IMR-90 (cell line): ENCODE data around the gene NEK9. TPM values are rescaled to one million over a fixed set of nuclear protein-coding genes. Genes with fewer than 3 reads are reported as not detected.

ENCODE experiments used
- ATAC-seq: fragments of 200-7000 bp; cut with Tn5 transposase; 2 replicates; pipeline ENCODE4 v1.9.1; 2020; ENCODE audit warnings: low read depth, mild to moderate bottlenecking, moderate library complexity
- BruUV-seq: library from RNA; stranded (reverse); fragments of 400-500 nt; replicated peaks from 2 replicates; lab custom pipeline; 2021; lab: Mats Ljungman, UMichigan
- CTCF ChIA-PET: fragments of 300-600 bp; formaldehyde crosslinking; extraction: SDS; loops from one replicate; lab custom pipeline; 2021; ENCODE audit warnings: antibody characterized with exemption; lab: Yijun Ruan, JAX
- POLR2A ChIA-PET: fragments of 300-600 bp; sonication (Branson Sonifier 250); formaldehyde crosslinking; loops from one replicate; lab custom pipeline; 2022; ENCODE audit warnings: antibody characterized with exemption; ENCODE audit not compliant: unreplicated experiment; lab: Charles Lee
- DNase-seq: peaks from one replicate; pipeline ENCODE4 v3.0.0; 2013
- H2AFZ ChIP-seq: replicated peaks from 2 replicates; pipeline ENCODE3; 2013; ENCODE audit warnings: low read length, mild to moderate bottlenecking; ENCODE audit not compliant: poor library complexity
- H2AK5ac ChIP-seq: 2 replicates; pipeline ENCODE4 v1.6.1; 2013; ENCODE audit warnings: low read depth, low read length, inconsistent platforms
- H2AK9ac ChIP-seq: replicated peaks from 2 replicates; pipeline ENCODE3; 2013; ENCODE audit warnings: mild to moderate bottlenecking, low read depth, low read length, moderate library complexity; ENCODE audit not compliant: poor library complexity
- H2BK120ac ChIP-seq: 2 replicates; pipeline ENCODE4 v1.6.1; 2013; ENCODE audit warnings: low read depth, low read length, inconsistent platforms
- H2BK15ac ChIP-seq: 3 replicates; pipeline ENCODE4 v1.6.1; 2013; ENCODE audit warnings: low read depth, low read length, inconsistent platforms
- H2BK20ac ChIP-seq: 2 replicates; pipeline ENCODE4 v1.6.1; 2013; ENCODE audit warnings: low read depth, mild to moderate bottlenecking, inconsistent platforms, low read length, moderate library complexity
- H2BK5ac ChIP-seq: 2 replicates; pipeline ENCODE4 v1.6.1; 2013; ENCODE audit warnings: mild to moderate bottlenecking, low read depth, low read length, inconsistent platforms; ENCODE audit not compliant: poor library complexity, severe bottlenecking
- H3K14ac ChIP-seq: replicated peaks from 2 replicates; pipeline ENCODE4 v1.6.1; 2013; ENCODE audit warnings: low read depth, low read length, inconsistent platforms
- H3K18ac ChIP-seq: 2 replicates; pipeline ENCODE4 v1.6.1; 2013; ENCODE audit warnings: low read depth, low read length, control low read depth
- H3K23ac ChIP-seq: 2 replicates; pipeline ENCODE4 v1.6.1; 2013; ENCODE audit warnings: low read depth, low read length, inconsistent platforms
- H3K27ac ChIP-seq: 2 replicates; pipeline ENCODE4 v1.5.1; 2013; ENCODE audit warnings: mild to moderate bottlenecking, control low read depth, low read length; ENCODE audit not compliant: insufficient read depth
- H3K27me3 ChIP-seq: 2 replicates; pipeline ENCODE4 v1.6.1; 2013; ENCODE audit warnings: low read length; ENCODE audit not compliant: control insufficient read depth, insufficient read depth
- H3K36me3 ChIP-seq: 2 replicates; pipeline ENCODE4 v1.6.1; 2013; ENCODE audit warnings: low read length, mixed read lengths; ENCODE audit not compliant: control insufficient read depth, insufficient read depth
- H3K4ac ChIP-seq: 2 replicates; pipeline ENCODE4 v1.6.1; 2013; ENCODE audit warnings: low read depth, low read length, inconsistent platforms
- H3K4me1 ChIP-seq: 2 replicates; pipeline ENCODE4 v1.6.1; 2013; ENCODE audit warnings: low read length, mixed read lengths; ENCODE audit not compliant: control insufficient read depth, insufficient read depth
- H3K4me2 ChIP-seq: 2 replicates; pipeline ENCODE4 v1.6.1; 2013; ENCODE audit warnings: low read depth, mild to moderate bottlenecking, control low read depth, low read length, moderate library complexity
- H3K4me3 ChIP-seq: 2 replicates; pipeline ENCODE4 v1.5.1; 2013; ENCODE audit warnings: low read depth, mild to moderate bottlenecking, control low read depth, low read length, moderate library complexity; ENCODE audit not compliant: insufficient read depth
- H3K56ac ChIP-seq: 2 replicates; pipeline ENCODE4 v1.6.1; 2013; ENCODE audit warnings: low read length, inconsistent platforms; ENCODE audit not compliant: insufficient read depth; ENCODE audit errors: extremely low read depth
- H3K79me1 ChIP-seq, 2 experiments: 2 replicates each; pipeline ENCODE4 v1.6.1; 2013; ENCODE audit warnings: low read length in 2 of 2, inconsistent platforms in 1 of 2, low read depth in 1 of 2
- H3K9ac ChIP-seq: 2 replicates; pipeline ENCODE4 v1.6.1; 2013; ENCODE audit warnings: low read depth, low read length, control low read depth
- H3K9me1 ChIP-seq: 2 replicates; pipeline ENCODE4 v1.6.1; 2013; ENCODE audit warnings: low read length, inconsistent platforms; ENCODE audit not compliant: insufficient read depth
- H3K9me3 ChIP-seq: 2 replicates; pipeline ENCODE4 v1.6.1; 2013; ENCODE audit warnings: low read length; ENCODE audit not compliant: control insufficient read depth, insufficient read depth
- H4K20me1 ChIP-seq: 2 replicates; pipeline ENCODE4 v1.6.1; 2013; ENCODE audit warnings: low read length, inconsistent platforms; ENCODE audit not compliant: insufficient read depth
- H4K5ac ChIP-seq: 2 replicates; pipeline ENCODE4 v1.6.1; 2013; ENCODE audit warnings: mild to moderate bottlenecking, low read depth, low read length, control low read depth
- H4K8ac ChIP-seq, 2 experiments: 2 replicates each; pipeline ENCODE4 v1.6.1; 2013; ENCODE audit warnings: low read depth in 2 of 2, low read length in 2 of 2, control low read depth in 1 of 2, inconsistent platforms in 1 of 2
- H4K91ac ChIP-seq: 2 replicates; pipeline ENCODE4 v1.6.1; 2013; ENCODE audit warnings: low read depth, low read length, inconsistent platforms; ENCODE audit not compliant: insufficient read depth
- MAFK ChIP-seq: IDR thresholded peaks from 2 replicates; pipeline ENCODE4 v1.6.1; 2012; ENCODE audit warnings: low read depth, low read length, improper control_type of control experiment
- MAZ ChIP-seq: IDR thresholded peaks from 2 replicates; pipeline ENCODE4 v1.6.1; 2012; ENCODE audit warnings: low read depth, mild to moderate bottlenecking, low read length, improper control_type of control experiment, moderate library complexity, borderline replicate concordance
- MXI1 ChIP-seq: IDR thresholded peaks from 2 replicates; pipeline ENCODE4 v1.6.1; 2012; ENCODE audit warnings: low read depth, mild to moderate bottlenecking, low read length, moderate library complexity, borderline replicate concordance
- WGBS, 2 experiments: methylation state at CpG; one replicate each; pipeline versions ENCODE4 v1.1.5 to v1.1.7; 2013; ENCODE audit warnings: missing lambda C conversion rate in 2 of 2; ENCODE audit not compliant: insufficient read length in 1 of 2; ENCODE audit errors: extremely low coverage in 2 of 2; 5-methylcytosine and 5-hydroxymethylcytosine counted together
- dilution Hi-C: fragments of 300-500 bp; cut with HindIII; formaldehyde crosslinking; loops from one replicate; pipeline ENCODE4 v1.14.3; 2018; ENCODE audit warnings: low sequenced_read_pairs; ENCODE audit not compliant: unreplicated experiment
- in situ Hi-C: fragments of 300-500 bp; cut with MboI; formaldehyde crosslinking; loops from 3 replicates; pipeline ENCODE4 v1.14.3; 2019; ENCODE audit warnings: low sequenced_read_pairs, inconsistent platforms, mixed read lengths
- intact Hi-C: fragments of 100-400 bp; cut with micrococcal nuclease; formaldehyde crosslinking; loops from 2 replicates; pipeline ENCODE4 v1.10.0; 2022
- polyA plus RNA-seq, 3 experiments: library from polyadenylated mRNA; depleted of rRNA; stranded (reverse); fragments of >200 nt; gene quantifications; 2 replicates each; pipeline ENCODE4 v1.2.3, GENCODE V29; 2012; ENCODE audit warnings: low replicate concordance in 1 of 3
- total RNA-seq: library from RNA; depleted of rRNA; stranded (reverse); fragments of >200 nt; gene quantifications from 2 replicates; pipeline ENCODE4 v1.2.3, GENCODE V29; 2012

Gene NEK9
- total and polyA plus RNA-seq, 2 of the 4 experiments (the other 2 are of a cell fraction), result 22.9 to 23.2 TPM

- dilution Hi-C loops, result no loop called here
- Histone ChIP-seq H3K4me1 (no peaks in the 10 kb centered on the region; the same call in 1 of the 2 replicates), H4K20me1 (peaks cover 41% of the 10 kb centered on the region), H2AK9ac (no peak overlapping the region), H3K9me3 (no peaks in the 10 kb centered on the region), H3K56ac (no peak overlapping the region), H3K36me3 (no peaks in the 10 kb centered on the region; the same call in 1 of the 2 replicates), H4K5ac (no peak overlapping the region), H3K9me1 (peaks cover 7% of the 10 kb centered on the region), H3K27me3 (no peaks in the 10 kb centered on the region), H2BK15ac (no peak overlapping the region), H2AFZ (no peak overlapping the region), H4K91ac (no peak overlapping the region), H3K27ac (no peak overlapping the region), H3K23ac (no peak overlapping the region), H3K9ac (no peak overlapping the region), H3K18ac (no peak overlapping the region), H4K8ac (no peak overlapping the region), H2AK5ac (no peak overlapping the region), H2BK120ac (no peak overlapping the region), H2BK20ac (no peak overlapping the region), H3K4me3 (no peak overlapping the region), H2BK5ac (no peak overlapping the region), H3K79me1 (peaks cover 20 to 75% of the 10 kb centered on the region in 2 experiments), H3K4ac (no peak overlapping the region), H3K14ac (no peak overlapping the region), H3K4me2 (no peak overlapping the region)
- in situ Hi-C loops, result no loop called here
- ChIA-PET CTCF (no interaction called here), POLR2A (no interaction called here)
- no TSS peak for BruUV-seq
- no CpG with 5 or more reads among the region's 3 CpGs for WGBS, 2 experiments
- ATAC-seq (no peak), DNase-seq (no peak)
- no peak for TF ChIP-seq MAFK
- TF ChIP-seq MXI1, result no peak
- no peak for TF ChIP-seq MAZ
- intact Hi-C loops, result no loop called here
Measured at GRCh38 chr14:75155169-75155568, 28.3 kb upstream of the NEK9 start.
